HG03025 (cell line): ENCODE results near the gene LCA5L.

Source experiments
- ATAC-seq: cut with Tn5 transposase; IDR thresholded peaks from one replicate; pipeline ENCODE4 v1.9.1; 2021; ENCODE audit warnings: mild to moderate bottlenecking, moderate library complexity; ENCODE audit not compliant: unreplicated experiment, low FRiP score

The LCA5L gene

GRCh38 chr21:39363607-39364555 lies 81.7 kb downstream of the LCA5L start:
- no peak for ATAC-seq

GRCh38 chr21:39362733-39363132 lies 82.8 kb downstream of the LCA5L start:
- no peak for ATAC-seq

DNA sequence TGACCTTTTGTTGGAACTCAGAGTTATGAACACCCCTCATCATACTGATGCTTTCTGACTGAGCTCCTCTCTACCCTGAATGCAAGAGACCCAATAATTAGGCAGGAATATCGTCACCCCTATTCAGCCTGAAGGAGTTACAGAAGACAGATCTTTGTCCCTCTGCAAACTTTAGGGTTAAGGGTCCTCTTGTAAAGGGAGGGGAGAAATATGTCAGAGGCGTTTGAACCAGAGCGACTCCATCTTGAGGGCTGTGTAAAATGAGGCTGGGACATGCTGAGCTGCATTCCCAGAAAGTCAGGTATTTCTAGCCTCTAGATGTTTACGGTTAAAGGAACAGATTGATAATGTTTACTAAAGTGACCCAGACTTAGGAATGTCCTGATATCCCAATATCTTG lies 86.2 kb downstream of the LCA5L start:
- ATAC-seq, result no peak
